NCI-H1105 treated with DMSO at 0.1 percent for 48 hours (cell line): ENCODE measurements around the gene COL24A1.
"Not testable (repeated sequence)": the region's sequence is repeated elsewhere in the genome, so short reads cannot be mapped to it uniquely, and the experiment has no call there.

Source experiments
- DNase-seq: peaks from one replicate; lab custom pipeline; 2025; lab: John Stamatoyannopoulos, UW

COL24A1 gene

GRCh38 chr1:85888921-85889320 is 267.7 kb downstream of the COL24A1 start:
- DNase-seq, result no peak

DNA sequence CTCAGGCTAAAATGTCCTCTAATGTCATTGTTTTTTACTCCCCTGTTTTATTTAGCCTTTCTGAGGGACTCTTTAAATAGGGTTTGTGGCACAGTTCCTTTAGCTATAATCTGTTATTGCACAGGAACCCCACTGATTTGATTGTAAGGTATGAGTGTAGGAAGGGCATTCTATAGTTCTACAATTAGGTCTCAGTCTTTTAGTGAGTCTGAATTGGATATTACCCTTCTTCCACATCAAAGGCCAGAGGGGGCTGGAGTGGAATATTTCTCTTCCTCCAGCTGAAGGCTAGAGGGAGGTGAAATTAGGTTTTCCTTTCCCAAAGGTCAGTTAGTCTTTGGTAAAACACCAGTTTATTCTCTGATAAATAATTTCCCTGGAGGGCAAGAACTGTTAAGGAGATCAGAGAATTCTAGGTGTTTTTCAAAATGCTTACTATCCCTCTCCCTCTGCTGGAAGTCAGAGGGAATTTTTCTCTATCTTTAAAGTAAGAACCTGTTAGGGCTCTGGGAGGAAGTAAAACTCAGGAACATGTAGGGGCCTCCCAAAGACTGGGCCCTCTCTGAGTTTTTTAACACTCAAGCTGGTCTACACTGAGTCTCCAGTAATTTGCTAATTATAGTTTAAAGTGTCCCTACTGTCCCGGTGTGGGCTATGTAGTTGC is 272.1 kb downstream of the COL24A1 start:
- DNase-seq, result peak; percentile 7

- no peak for DNase-seq
Measured at GRCh38 chr1:85867189-85867588, 289.4 kb downstream of the COL24A1 start.

GRCh38 chr1:85865213-85865612 is 291.4 kb downstream of the COL24A1 start:
- no peak for DNase-seq

- no peak for DNase-seq
Measured at GRCh38 chr1:85864727-85865126, 291.8 kb downstream of the COL24A1 start.

DNA sequence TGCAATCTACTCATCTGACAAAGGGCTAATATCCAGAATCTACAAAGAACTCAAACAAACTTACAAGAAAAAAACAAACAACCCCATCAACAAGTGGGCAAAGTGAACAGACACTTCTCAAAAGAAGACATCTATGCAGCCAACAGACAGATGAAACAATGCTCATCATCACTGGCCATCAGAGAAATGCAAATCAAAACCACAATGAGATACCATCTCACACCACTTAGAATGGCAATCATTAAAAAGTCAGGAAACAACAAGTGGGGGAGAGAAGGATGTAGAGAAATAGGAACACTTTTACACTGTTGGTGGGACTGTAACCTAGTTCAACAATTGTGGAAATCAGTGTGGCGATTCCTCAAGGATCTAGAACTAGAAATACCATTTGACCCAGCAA is 292.9 kb downstream of the COL24A1 start:
- not testable (repeated sequence) for DNase-seq

DNA sequence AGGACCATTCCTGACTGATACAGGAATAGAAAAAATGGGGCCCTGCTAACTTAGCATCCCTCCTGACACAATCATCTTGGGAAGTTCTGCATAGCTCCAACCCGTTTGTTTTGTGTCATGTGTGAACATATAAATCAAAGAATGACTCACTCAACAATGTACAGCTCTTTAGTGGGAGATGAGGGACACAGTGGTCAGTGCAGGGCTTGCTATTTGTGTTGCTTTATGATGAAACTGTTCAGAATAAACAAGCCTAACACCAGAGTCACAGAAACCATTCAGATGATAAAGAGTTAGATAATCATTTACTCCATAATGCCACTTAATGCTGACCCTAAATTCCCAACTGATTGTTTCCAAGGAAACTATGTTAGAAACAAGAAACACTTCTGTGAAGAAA is 294.1 kb downstream of the COL24A1 start:
- DNase-seq, result no peak

DNA sequence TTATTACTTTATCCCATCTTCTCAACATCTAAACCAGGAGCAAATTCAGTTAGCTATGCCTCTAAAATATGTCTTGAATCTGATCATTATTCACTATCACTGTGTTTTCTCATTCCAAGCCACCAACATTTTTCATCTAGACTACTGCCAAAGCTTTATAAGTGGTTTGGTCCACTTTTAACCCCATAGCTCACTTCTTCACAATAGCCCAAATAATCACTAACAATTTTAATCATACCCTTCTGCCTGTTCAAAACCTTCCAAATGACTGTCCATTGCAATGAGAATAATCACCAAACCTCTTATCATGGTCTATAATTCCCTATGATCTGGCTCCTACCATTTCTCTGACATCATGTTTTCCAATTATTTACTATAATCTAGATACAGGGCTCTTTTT is 298.6 kb downstream of the COL24A1 start:
- no peak for DNase-seq

- DNase-seq, result no peak
Measured at GRCh38 chr1:85850238-85850637, 306.3 kb downstream of the COL24A1 start.

- no peak for DNase-seq
Measured at GRCh38 chr1:85849660-85850059, 306.9 kb downstream of the COL24A1 start.

GRCh38 chr1:85847356-85847755 is 309.2 kb downstream of the COL24A1 start:
- DNase-seq, result no peak

DNA sequence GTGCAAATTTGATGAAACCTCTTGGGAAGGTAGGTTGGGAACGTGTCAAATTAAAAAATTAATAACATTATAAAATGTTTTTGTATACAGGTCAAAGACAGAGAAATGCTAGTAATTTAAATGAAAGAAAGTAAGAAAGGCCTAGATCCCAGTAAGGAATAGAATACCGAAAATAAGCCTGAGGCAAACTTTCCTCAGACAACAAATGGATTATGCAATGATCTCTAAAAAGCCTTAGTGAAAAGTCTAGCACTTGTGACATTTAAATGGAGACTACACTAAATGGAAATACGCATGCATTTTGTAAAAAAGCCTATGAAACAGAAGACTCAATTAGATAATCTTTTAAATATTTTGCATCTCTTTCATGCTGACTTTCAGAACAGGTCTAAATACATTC is 309.9 kb downstream of the COL24A1 start:
- DNase-seq, result no peak

GRCh38 chr1:85839459-85839858 is 317.1 kb downstream of the COL24A1 start:
- DNase-seq, result no peak

- DNase-seq, result no peak
Measured at GRCh38 chr1:85838238-85838637, 318.3 kb downstream of the COL24A1 start.

GRCh38 chr1:85836736-85837135 is 319.8 kb downstream of the COL24A1 start:
- DNase-seq, result no peak

DNA sequence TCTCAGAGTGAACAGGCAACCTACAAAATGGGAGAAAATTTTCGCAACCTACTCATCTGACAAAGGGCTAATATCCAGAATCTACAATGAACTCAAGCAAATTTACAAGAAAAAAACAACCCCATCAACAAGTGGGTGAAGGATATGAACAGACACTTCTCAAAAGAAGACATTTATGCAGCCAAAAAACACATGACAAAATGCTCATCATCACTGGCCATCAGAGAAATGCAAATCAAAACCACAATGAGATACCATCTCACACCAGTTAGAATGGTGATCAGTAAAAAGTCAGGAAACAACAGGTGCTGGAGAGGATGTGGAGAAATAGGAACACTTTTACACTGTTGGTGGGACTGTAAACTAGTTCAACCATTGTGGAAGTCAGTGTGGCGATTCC is 323.4 kb downstream of the COL24A1 start:
- not testable (repeated sequence) for DNase-seq

DNA sequence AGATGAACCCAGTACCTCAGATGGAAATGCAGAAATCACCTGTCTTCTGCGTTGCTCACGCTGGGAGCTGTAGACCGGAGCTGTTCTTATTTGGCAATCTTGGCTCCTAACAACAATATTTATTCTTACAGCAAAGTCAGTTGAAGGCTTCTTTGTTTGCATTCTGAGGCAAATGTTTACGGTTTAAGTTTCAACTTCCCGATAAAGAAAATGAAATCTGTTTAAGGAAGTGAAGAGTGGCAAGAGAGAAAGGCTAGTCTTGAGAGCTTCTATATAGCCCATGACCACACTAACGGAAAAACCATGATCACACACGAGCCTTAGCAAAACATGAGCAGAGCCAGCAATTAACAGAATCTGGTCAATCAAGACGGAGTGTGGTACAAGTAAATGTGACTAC is 325.7 kb downstream of the COL24A1 start:
- no peak for DNase-seq

DNA sequence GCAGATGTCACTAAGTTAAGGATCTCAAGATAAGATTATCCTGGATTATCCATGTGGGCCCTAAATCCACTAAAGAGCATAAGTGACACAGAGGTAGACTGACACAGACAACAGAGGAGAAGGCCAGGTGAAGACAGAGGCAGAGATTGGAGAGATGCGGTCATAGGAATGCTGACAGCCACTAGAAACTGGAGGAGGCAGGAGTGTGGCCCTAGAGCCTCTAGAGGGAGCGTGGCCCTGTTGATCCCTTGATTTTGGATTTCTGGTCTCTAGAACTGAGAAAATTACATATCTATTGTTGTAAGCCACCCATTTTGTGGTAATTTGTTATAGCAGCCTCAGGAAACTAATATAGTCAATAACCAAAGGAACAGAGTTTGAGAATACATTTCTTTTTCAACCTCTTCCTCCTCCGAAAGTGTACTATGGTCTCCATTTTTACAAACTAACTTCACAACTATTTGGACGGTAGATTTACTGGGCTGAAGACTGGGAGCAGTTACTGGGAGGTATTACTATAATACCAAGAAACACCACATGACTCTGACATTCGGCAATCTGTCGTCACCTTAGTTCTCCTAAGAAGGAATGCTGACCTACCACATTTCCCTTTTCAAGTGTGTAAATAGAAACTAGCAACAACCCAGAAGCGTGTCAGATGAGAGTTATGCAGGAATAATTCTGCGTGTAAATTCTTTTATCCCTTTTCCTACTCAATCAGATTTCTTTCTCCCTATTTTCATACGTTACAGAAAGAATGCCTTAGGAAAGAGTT is 332.3 kb downstream of the COL24A1 start:
- DNase-seq, result no peak

- DNase-seq, result no peak
Measured at GRCh38 chr1:85822696-85823095, 333.9 kb downstream of the COL24A1 start.

DNA sequence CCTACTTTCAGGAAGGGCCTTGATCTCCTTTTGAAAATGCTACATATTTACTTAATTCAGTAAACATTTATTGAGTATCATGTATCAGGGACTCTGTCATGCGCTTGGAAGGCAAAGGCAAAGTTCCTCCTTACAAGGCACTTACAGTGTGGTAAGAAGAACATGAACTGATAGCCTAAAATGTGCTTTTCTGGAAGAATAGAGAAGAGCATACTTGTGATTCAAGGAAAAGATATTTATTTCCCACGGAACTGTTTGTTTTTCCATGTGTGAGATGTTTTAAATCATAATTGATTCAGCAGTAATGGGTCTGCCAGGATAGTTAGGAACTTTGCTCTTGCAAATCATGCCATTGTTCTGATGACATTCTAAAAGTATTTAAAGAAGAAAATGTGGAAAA is 338.2 kb downstream of the COL24A1 start:
- DNase-seq, result no peak

GRCh38 chr1:85816606-85817005 is 340.0 kb downstream of the COL24A1 start:
- no peak for DNase-seq

- no peak for DNase-seq
Measured at GRCh38 chr1:85815906-85816305, 340.7 kb downstream of the COL24A1 start.

- no peak for DNase-seq
Measured at GRCh38 chr1:85806236-85806965, 350.2 kb downstream of the COL24A1 start.
